Panc1 (cell line): Measurements from ENCODE around the gene COP1.

Experiments
- TCF7L2 ChIP-seq: IDR thresholded peaks from 2 replicates; pipeline ENCODE4 v1.6.1; 2011; ENCODE audit warnings: mild to moderate bottlenecking, low read depth, low read length, inconsistent platforms
- TF ChIP-seq, protein P1 (sequence below): fragments of 450-650 bp; IDR thresholded peaks from 2 replicates; pipeline ENCODE4 v1.5.1; 2017; ENCODE audit warnings: mild to moderate bottlenecking

DNA sequence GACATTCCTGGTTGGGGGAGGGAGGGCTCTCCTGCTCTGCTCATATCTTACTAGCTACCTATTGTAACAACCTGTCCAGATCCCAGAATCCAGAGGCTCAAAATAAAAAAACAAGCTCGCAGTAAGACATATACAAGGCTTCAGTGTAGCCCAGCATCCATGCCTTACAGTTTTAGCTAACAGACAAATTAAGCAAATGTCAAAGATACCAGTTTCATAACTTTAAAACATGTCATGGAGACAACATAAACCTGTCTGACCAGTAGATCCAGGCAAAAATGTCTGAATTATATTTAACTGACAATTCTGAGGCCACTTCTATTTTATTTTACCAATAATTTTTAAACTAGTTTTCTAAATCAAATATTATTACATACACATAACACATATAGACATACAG, 295.9 kb downstream of the COP1 start:
- TF ChIP-seq, protein P1, sequence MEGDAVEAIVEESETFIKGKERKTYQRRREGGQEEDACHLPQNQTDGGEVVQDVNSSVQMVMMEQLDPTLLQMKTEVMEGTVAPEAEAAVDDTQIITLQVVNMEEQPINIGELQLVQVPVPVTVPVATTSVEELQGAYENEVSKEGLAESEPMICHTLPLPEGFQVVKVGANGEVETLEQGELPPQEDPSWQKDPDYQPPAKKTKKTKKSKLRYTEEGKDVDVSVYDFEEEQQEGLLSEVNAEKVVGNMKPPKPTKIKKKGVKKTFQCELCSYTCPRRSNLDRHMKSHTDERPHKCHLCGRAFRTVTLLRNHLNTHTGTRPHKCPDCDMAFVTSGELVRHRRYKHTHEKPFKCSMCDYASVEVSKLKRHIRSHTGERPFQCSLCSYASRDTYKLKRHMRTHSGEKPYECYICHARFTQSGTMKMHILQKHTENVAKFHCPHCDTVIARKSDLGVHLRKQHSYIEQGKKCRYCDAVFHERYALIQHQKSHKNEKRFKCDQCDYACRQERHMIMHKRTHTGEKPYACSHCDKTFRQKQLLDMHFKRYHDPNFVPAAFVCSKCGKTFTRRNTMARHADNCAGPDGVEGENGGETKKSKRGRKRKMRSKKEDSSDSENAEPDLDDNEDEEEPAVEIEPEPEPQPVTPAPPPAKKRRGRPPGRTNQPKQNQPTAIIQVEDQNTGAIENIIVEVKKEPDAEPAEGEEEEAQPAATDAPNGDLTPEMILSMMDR, result no peak
- no peak for TF ChIP-seq TCF7L2
